CD4-positive, CD25-positive, alpha-beta regulatory T cell (primary cell): ENCODE data around the gene PLEKHA4. TPM values are rescaled to one million over a fixed set of nuclear protein-coding genes. Genes with fewer than 3 reads are reported as not detected.
A peak's percentile ranks its signal among the peaks of the same experiment; 100 is the strongest.

Source experiments
- ATAC-seq, 2 donors: fragments of 150-1000 bp; cut with Tn5 transposase; one replicate each; pipeline ENCODE4 v1.10.0; 2021; ENCODE audit warnings: low read depth in 2 of 2, moderate number of reproducible peaks in 2 of 2, moderate library complexity in 1 of 2
- DNase-seq, 3 donors: peaks; one replicate each; pipeline versions ENCODE4 v3.0.0 to v3.0.0-alpha.2; 2012 to 2022; ENCODE audit warnings: mixed read lengths in 1 of 3
- H3K27ac ChIP-seq: one replicate; pipeline ENCODE4 v1.7.0; 2013; ENCODE audit warnings: mild to moderate bottlenecking, low read length; ENCODE audit not compliant: insufficient read depth, poor library complexity, severe bottlenecking
- H3K27me3 ChIP-seq: one replicate; pipeline ENCODE4 v1.7.0; 2013; ENCODE audit warnings: low read length; ENCODE audit not compliant: control insufficient read depth, insufficient read depth
- H3K36me3 ChIP-seq: one replicate; pipeline ENCODE4 v1.7.0; 2013; ENCODE audit warnings: mild to moderate bottlenecking, low read length, moderate library complexity; ENCODE audit not compliant: control insufficient read depth, insufficient read depth
- H3K4me1 ChIP-seq: 2 replicates; pipeline ENCODE4 v1.7.0; 2013; ENCODE audit warnings: mild to moderate bottlenecking, low read length; ENCODE audit not compliant: insufficient read depth, control insufficient read depth, poor library complexity, severe bottlenecking
- H3K4me3 ChIP-seq: one replicate; pipeline ENCODE4 v1.7.0; 2013; ENCODE audit warnings: low read depth, mild to moderate bottlenecking, low read length, moderate library complexity
- H3K9me3 ChIP-seq, 2 experiments: 1 replicate in 1 of 2; 2 replicates in 1 of 2; pipeline ENCODE4 v1.7.0; 2013; ENCODE audit warnings: low read length in 2 of 2, mild to moderate bottlenecking in 1 of 2, moderate library complexity in 1 of 2; ENCODE audit not compliant: control insufficient read depth in 2 of 2
- H3K27ac Mint-ChIP-seq, 3 donors: one replicate each; pipeline ENCODE4 v1.8.0; 2020 to 2022; ENCODE audit warnings: mild to moderate bottlenecking in 3 of 3, mixed read lengths in 3 of 3, moderate library complexity in 2 of 3
- H3K27me3 Mint-ChIP-seq: one replicate; pipeline ENCODE4 v1.8.0; 2022; ENCODE audit warnings: mild to moderate bottlenecking, mixed read lengths
- H3K36me3 Mint-ChIP-seq: one replicate; pipeline ENCODE4 v1.8.0; 2020; ENCODE audit warnings: mixed read lengths
- H3K4me1 Mint-ChIP-seq, 4 donors: one replicate each; pipeline ENCODE4 v1.8.0; 2020 to 2022; ENCODE audit warnings: mixed read lengths in 4 of 4, mild to moderate bottlenecking in 1 of 4
- H3K4me3 Mint-ChIP-seq, 4 donors: one replicate each; pipeline ENCODE4 v1.8.0; 2020 to 2022; ENCODE audit warnings: mild to moderate bottlenecking in 4 of 4, mixed read lengths in 4 of 4, moderate library complexity in 3 of 4
- H3K9me3 Mint-ChIP-seq, 7 donors: one replicate each; pipeline ENCODE4 v1.8.0; 2020 to 2022; ENCODE audit warnings: mixed read lengths in 7 of 7, mild to moderate bottlenecking in 3 of 7, moderate library complexity in 2 of 7
- polyA plus RNA-seq, 4 donors: library from polyadenylated mRNA; unstranded; fragments of 300-500 nt; fragmentation: Illumina TruSeq; gene quantifications; one replicate each; pipeline ENCODE4 v1.2.3, GENCODE V29; 2021
- total RNA-seq: library from RNA; stranded (reverse); gene quantifications from one replicate; pipeline ENCODE4 v1.2.3, GENCODE V29; 2022

Gene PLEKHA4
- total and polyA plus RNA-seq, 5 donors from 2014 or later, result 0.84 to 4.6 (median 1.8) TPM

DNA sequence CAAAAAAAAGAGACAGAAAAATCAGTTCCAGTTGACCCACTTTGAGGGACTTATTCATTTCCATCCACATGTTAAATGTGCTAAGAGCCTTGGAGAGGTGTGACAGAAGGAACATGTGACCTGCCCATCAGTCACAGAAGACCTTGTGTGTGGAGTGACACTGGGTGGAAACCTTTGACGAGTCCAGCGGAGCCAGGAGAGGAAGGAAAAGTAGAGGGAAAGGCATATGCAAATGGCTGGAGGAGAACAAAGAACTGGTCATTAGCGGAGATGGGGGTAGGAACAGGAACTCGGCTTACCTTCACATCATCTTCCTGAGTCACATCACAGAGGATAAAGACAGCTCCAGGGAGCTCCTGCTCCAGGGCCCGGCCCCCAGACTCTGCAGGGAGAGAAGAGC is 34.4 kb downstream of the PLEKHA4 start:
- no peak for ATAC-seq
- H3K27me3 ChIP-seq, result no peaks in the 10 kb centered on the region
- H3K9me3 ChIP-seq, result no peaks in the 10 kb centered on the region
- H3K27ac Mint-ChIP-seq, result peak overlapping the region in 2 of 3 donors; percentile 49 to 63
- peak overlapping the region in 2 of 4 donors; percentile 7 to 66 for H3K4me3 Mint-ChIP-seq
- H3K27ac ChIP-seq, result no peak overlapping the region
- peaks cover 20% of the 10 kb centered on the region for H3K27me3 Mint-ChIP-seq
- no peak overlapping the region for H3K4me3 ChIP-seq
- H3K4me1 ChIP-seq, result peaks cover 22% of the 10 kb centered on the region
- peaks cover 0 to 22% (median 14%) of the 10 kb centered on the region in 4 donors for H3K4me1 Mint-ChIP-seq
- no peaks in the 10 kb centered on the region for H3K36me3 ChIP-seq
- no peaks in the 10 kb centered on the region for H3K9me3 Mint-ChIP-seq
- no peak for DNase-seq
- no peaks in the 10 kb centered on the region for H3K36me3 Mint-ChIP-seq

DNA sequence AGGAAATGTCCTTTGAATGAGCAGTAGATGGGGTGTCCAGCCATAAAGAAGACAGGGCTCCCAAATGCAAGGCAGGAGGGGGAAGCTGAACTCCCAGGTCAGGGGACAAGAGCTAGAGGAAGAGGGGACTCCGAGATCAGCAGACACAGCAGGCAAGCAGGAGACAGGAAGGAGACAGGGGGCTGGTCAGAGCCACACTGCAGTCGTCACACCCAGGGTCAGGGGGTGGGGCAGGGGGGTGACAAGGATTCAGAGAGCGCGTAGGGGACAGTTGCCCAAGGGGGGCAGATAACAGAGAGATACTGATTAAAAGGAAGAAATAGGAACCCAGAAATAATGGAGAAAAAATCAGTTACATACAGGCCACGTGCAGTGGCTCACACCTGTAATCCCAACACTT is 35.4 kb downstream of the PLEKHA4 start:
- H3K27ac ChIP-seq, result no peak overlapping the region
- Mint-ChIP-seq H3K27me3 (peaks cover 19% of the 10 kb centered on the region), H3K9me3 (no peaks in the 10 kb centered on the region), H3K36me3 (no peaks in the 10 kb centered on the region), H3K4me1 (peaks cover 0 to 22% (median 14%) of the 10 kb centered on the region in 4 donors), H3K4me3 (no peak overlapping the region), H3K27ac (no peak overlapping the region)
- no peaks in the 10 kb centered on the region for H3K9me3 ChIP-seq
- no peaks in the 10 kb centered on the region for H3K27me3 ChIP-seq
- no peaks in the 10 kb centered on the region for H3K36me3 ChIP-seq
- peaks cover 22% of the 10 kb centered on the region for H3K4me1 ChIP-seq
- DNase-seq (no peak), ATAC-seq (no peak)
- H3K4me3 ChIP-seq, result no peak overlapping the region

DNA sequence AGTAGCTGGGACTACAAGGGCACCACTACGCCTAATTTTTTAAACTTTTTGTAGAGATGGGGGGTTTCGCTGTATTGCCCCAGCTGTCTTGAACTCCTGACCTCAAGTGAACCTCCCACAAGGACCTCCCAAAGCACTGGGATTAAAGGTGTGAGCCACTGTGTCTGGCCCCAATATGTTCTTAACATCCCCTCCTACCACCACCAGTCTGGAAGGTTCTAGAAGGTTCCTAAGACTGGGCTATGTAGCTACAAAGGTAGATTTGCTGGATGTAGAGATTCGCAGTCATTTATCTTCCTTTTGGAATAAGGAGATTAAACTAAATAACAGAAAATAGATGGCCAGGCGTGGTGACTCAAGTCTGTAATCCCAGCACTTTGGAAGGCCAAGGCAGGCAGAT is 37.5 kb downstream of the PLEKHA4 start:
- no peaks in the 10 kb centered on the region for H3K9me3 ChIP-seq
- Mint-ChIP-seq H3K4me1 (peaks cover 0 to 8% (median 5%) of the 10 kb centered on the region in 4 donors), H3K27me3 (peaks cover 20% of the 10 kb centered on the region), H3K27ac (no peak overlapping the region), H3K9me3 (no peaks in the 10 kb centered on the region), H3K4me3 (no peak overlapping the region), H3K36me3 (no peaks in the 10 kb centered on the region)
- ATAC-seq (no peak), DNase-seq (no peak)
- H3K27ac ChIP-seq, result no peak overlapping the region
- H3K4me1 ChIP-seq, result peaks cover 8% of the 10 kb centered on the region
- H3K27me3 ChIP-seq, result no peaks in the 10 kb centered on the region
- H3K36me3 ChIP-seq, result no peaks in the 10 kb centered on the region
- H3K4me3 ChIP-seq, result no peak overlapping the region

DNA sequence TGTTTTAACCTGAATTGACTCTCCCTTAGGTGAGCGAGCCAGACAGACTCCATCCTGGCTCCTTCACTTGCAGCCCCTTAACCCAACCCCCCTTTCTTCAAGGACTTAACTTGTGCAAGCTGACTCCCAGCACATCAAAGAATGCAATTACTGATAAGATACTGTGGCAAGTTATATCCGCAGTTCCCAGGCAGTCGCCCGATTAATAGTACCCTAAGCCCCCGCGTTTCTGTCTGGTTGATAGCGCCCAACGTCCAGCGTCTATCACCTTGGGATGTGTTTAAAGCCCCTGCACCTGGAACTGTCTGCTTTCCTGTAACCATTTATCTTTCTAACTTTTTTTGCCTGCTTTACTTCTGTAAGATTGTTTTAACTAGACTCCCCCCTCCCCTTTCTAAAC is 38.3 kb downstream of the PLEKHA4 start:
- no peaks in the 10 kb centered on the region for H3K9me3 Mint-ChIP-seq
- H3K27me3 Mint-ChIP-seq, result peaks cover 15% of the 10 kb centered on the region
- Histone ChIP-seq H3K9me3 (no peaks in the 10 kb centered on the region), H3K27me3 (no peaks in the 10 kb centered on the region), H3K4me3 (no peak overlapping the region), H3K4me1 (no peaks in the 10 kb centered on the region), H3K36me3 (no peaks in the 10 kb centered on the region), H3K27ac (no peak overlapping the region)
- H3K27ac Mint-ChIP-seq, result no peak overlapping the region
- H3K36me3 Mint-ChIP-seq, result no peaks in the 10 kb centered on the region
- no peak for ATAC-seq
- DNase-seq, result no peak
- no peak overlapping the region for H3K4me3 Mint-ChIP-seq
- H3K4me1 Mint-ChIP-seq, result peaks cover 0 to 2% (median 0%) of the 10 kb centered on the region in 4 donors

DNA sequence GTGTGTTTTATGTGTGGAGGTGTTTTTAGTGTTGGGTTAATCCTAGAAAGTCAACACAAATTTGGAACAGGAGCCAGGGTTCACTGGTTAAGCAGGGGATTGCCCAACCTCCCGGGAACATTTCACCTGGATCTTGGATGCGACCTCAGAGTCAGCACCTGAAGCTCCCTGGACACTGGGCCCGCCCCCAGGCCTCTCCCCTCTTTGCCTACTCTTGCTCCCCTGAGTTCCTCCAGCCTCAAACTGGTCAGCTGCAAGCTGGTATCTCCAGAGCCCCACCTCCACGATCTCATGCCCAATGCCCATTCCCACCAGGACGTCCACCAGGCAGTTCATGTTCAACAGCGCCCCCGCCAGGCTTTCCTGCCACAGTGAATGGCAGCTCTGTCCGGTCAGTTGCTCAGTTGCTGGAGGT is 41.8 kb downstream of the PLEKHA4 start:
- Histone ChIP-seq H3K9me3 (no peaks in the 10 kb centered on the region), H3K27me3 (no peaks in the 10 kb centered on the region), H3K4me3 (no peak overlapping the region), H3K4me1 (no peaks in the 10 kb centered on the region), H3K36me3 (no peaks in the 10 kb centered on the region), H3K27ac (no peak overlapping the region)
- H3K4me1 Mint-ChIP-seq, result no peaks in the 10 kb centered on the region
- no peak overlapping the region for H3K27ac Mint-ChIP-seq
- ATAC-seq, result no peak
- no peaks in the 10 kb centered on the region for H3K36me3 Mint-ChIP-seq
- no peaks in the 10 kb centered on the region for H3K9me3 Mint-ChIP-seq
- peaks cover 15% of the 10 kb centered on the region for H3K27me3 Mint-ChIP-seq
- no peak overlapping the region for H3K4me3 Mint-ChIP-seq
- no peak for DNase-seq

DNA sequence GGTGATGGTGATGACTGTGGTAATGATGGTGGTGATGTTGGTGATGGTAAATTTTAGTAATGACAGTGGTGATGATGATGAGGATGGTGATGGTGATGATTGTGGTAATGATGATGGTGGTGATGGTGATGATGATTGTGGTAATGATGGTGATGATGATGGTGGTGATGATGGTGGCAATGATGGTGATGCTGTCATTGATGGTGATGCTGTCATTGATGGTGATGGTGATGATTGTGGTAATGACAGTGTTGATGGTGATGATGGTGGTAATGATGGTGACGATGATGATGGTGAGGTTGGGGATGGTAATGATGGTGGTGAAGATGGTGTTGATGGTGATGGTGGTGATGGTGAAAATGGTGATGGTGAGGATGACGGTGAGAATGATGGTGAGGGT is 45.9 kb downstream of the PLEKHA4 start:
- Histone ChIP-seq H3K27ac (no peak overlapping the region), H3K4me1 (no peaks in the 10 kb centered on the region), H3K9me3 (no peaks in the 10 kb centered on the region), H3K36me3 (no peaks in the 10 kb centered on the region), H3K4me3 (no peak overlapping the region), H3K27me3 (no peaks in the 10 kb centered on the region)
- H3K27ac Mint-ChIP-seq, result no peak overlapping the region
- no peak for ATAC-seq
- no peak overlapping the region for H3K4me3 Mint-ChIP-seq
- no peaks in the 10 kb centered on the region for H3K9me3 Mint-ChIP-seq
- H3K4me1 Mint-ChIP-seq, result no peaks in the 10 kb centered on the region
- H3K36me3 Mint-ChIP-seq, result no peaks in the 10 kb centered on the region
- peaks cover 2% of the 10 kb centered on the region for H3K27me3 Mint-ChIP-seq
- no peak for DNase-seq

DNA sequence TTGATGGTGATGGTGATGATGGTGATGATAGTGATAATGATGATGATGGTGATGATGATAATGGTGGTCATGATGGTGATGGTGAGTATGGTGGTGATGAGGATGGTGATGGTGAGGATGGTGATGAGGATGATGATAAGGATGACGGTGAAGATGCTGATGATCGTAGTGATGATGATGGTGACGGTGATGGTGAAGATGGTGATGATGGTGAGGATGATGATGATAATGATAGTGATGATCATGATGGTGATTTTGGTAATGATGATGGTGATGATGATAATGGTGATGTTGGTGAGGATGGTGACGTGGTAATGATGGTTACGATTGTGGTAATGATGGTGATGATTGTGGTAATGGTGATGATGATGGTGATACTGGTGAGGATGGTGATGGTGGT is 46.8 kb downstream of the PLEKHA4 start:
- Mint-ChIP-seq H3K27ac (no peak overlapping the region), H3K4me1 (no peaks in the 10 kb centered on the region), H3K36me3 (no peaks in the 10 kb centered on the region), H3K27me3 (no peaks in the 10 kb centered on the region), H3K9me3 (no peaks in the 10 kb centered on the region), H3K4me3 (no peak overlapping the region)
- H3K4me1 ChIP-seq, result no peaks in the 10 kb centered on the region
- H3K27ac ChIP-seq, result no peak overlapping the region
- H3K9me3 ChIP-seq, result no peaks in the 10 kb centered on the region
- H3K36me3 ChIP-seq, result no peaks in the 10 kb centered on the region
- no peak overlapping the region for H3K4me3 ChIP-seq
- no peaks in the 10 kb centered on the region for H3K27me3 ChIP-seq
- DNase-seq, result no peak
- no peak for ATAC-seq

DNA sequence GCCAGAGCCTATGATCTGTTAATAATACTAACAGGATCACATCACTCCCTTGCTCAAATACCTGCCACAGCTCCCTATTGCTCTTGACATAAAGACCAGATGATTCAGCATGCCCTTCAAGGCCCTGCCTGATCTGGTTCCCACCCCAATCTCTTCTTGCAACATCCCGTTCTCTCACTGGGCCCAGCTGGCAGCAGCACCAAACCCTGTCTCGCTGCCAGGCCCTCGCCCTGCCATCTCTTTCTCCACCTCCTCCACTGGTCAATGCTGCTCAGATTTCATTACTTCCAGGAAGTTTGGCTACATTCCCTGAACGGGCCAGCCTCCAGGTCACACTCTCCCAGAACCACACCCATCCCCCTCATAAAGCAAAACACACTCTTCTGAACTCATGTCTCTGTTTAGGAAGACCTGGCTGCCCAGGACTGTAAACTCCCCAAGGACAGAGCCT is 49.0 kb downstream of the PLEKHA4 start:
- no peaks in the 10 kb centered on the region for H3K27me3 ChIP-seq
- H3K27ac Mint-ChIP-seq, result peak overlapping the region in 1 of 3 donors; percentile 60
- H3K9me3 Mint-ChIP-seq, result no peaks in the 10 kb centered on the region
- no peaks in the 10 kb centered on the region for H3K9me3 ChIP-seq
- peaks cover 0 to 5% (median 2%) of the 10 kb centered on the region in 4 donors for H3K4me1 Mint-ChIP-seq
- H3K27me3 Mint-ChIP-seq, result no peaks in the 10 kb centered on the region
- no peaks in the 10 kb centered on the region for H3K36me3 Mint-ChIP-seq
- H3K4me1 ChIP-seq, result no peaks in the 10 kb centered on the region
- H3K27ac ChIP-seq, result no peak overlapping the region
- no peak overlapping the region for H3K4me3 ChIP-seq
- H3K4me3 Mint-ChIP-seq, result peak overlapping the region in 1 of 4 donors; percentile 31
- no peak for DNase-seq
- no peak for ATAC-seq
- H3K36me3 ChIP-seq, result no peaks in the 10 kb centered on the region
